ENCODE results near the gene KLHL14.

The KLHL14 gene, protein sequence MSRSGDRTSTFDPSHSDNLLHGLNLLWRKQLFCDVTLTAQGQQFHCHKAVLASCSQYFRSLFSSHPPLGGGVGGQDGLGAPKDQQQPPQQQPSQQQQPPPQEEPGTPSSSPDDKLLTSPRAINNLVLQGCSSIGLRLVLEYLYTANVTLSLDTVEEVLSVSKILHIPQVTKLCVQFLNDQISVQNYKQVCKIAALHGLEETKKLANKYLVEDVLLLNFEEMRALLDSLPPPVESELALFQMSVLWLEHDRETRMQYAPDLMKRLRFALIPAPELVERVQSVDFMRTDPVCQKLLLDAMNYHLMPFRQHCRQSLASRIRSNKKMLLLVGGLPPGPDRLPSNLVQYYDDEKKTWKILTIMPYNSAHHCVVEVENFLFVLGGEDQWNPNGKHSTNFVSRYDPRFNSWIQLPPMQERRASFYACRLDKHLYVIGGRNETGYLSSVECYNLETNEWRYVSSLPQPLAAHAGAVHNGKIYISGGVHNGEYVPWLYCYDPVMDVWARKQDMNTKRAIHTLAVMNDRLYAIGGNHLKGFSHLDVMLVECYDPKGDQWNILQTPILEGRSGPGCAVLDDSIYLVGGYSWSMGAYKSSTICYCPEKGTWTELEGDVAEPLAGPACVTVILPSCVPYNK

DNA sequence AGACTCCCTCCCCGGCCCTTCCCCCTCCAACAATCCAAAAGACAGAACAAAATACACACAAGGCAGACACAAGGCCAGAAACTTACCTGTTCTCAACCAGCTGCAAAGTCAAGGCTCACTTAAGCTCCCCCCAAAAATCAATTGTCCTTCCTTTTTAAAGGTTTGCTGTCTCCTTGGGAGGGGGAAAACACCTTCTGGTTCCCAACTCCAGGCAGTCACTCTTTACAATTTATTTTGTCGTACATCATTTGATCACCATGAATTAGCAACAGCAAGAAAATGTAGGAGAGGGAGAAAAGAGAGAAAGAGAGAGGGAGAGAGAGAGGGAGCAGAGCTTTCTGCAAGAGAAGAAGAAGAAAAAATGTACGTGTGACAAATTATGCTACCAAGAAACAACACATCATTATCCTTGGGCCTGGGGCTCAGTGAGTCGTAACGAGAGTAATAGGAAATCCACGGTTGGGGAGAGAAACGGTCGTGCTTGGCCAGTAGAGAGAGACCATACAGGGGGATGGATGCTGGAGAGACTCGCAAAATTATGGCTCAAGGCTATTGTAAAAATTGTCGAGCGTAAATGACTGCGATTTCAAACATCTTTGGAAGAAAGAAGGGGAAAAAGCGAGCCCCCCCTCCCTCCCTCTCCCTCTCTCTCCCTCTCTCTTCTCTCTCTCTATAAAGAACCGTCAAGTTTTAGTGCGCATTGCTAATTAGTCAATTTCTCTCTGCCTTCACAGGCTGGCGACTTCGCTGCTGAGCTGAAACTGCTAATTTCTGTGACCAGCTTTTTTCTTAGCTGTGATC lies at the start of gene KLHL14:
TSS of gene KLHL14 (minus strand) at position 443 of the 801 bp plus-strand sequence. CDS start 2,432 bp downstream, outside the sequence.
- TF ChIP-seq, protein P1, sequence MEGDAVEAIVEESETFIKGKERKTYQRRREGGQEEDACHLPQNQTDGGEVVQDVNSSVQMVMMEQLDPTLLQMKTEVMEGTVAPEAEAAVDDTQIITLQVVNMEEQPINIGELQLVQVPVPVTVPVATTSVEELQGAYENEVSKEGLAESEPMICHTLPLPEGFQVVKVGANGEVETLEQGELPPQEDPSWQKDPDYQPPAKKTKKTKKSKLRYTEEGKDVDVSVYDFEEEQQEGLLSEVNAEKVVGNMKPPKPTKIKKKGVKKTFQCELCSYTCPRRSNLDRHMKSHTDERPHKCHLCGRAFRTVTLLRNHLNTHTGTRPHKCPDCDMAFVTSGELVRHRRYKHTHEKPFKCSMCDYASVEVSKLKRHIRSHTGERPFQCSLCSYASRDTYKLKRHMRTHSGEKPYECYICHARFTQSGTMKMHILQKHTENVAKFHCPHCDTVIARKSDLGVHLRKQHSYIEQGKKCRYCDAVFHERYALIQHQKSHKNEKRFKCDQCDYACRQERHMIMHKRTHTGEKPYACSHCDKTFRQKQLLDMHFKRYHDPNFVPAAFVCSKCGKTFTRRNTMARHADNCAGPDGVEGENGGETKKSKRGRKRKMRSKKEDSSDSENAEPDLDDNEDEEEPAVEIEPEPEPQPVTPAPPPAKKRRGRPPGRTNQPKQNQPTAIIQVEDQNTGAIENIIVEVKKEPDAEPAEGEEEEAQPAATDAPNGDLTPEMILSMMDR (IDR thresholded peaks at IDR 0.05), result no peak
- H3K4me3 ChIP-seq, result peak within 1 kb of the TSS; percentile 67
- no peak within 1 kb of the TSS for H3K27ac ChIP-seq
- no peak for DNase-seq (ENCODE audit: low spot score)

DNA sequence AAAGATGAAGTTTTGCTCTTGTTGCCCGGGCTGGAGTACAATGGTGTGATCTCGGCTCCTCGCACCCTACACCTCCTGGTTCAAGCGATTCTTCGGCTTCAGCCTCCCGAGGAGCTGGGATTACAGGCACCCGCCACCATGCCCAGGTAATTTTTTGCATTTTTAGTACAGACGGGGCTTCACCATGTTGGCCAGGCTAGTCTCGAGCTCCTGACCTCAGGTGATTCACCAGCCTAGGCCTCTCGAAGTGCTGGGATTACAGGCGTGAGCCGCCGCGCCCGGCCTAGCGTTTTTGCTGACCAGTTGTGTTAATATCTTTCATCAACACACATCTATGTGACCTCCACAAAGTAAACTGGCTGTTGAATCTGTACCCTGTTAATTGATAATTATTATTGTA lies 49.4 kb upstream of the KLHL14 start:
- Histone ChIP-seq H3K4me3 (no peak overlapping the region), H3K27ac (no peak overlapping the region)
- TF ChIP-seq, protein P1 (IDR thresholded peaks at IDR 0.05), result no peak
- no peak for DNase-seq (ENCODE audit: low spot score)

DNA sequence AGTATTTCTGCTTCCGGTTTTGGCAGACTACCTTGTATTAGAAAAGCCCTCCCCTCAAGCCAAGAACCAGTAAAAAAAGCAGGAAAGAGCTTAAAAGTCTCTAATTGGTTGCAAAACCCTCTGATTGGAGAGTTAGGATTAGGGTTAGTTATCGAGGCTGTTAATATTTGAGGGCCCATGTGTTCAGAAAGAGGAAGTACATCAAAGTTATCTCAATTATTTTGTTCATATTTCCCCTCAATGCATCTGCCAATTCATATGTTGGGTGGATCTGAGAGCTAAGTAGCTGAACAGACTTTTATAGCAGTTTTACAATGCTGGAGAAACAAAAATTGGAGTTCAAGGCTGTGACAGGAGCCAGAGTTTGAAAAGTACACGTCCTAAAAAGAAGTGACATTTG lies 43.1 kb upstream of the KLHL14 start:
- H3K4me3 ChIP-seq, result no peak overlapping the region
- DNase-seq (ENCODE audit: low spot score), result no peak
- TF ChIP-seq, protein P1 (IDR thresholded peaks at IDR 0.05), result no peak

DNA sequence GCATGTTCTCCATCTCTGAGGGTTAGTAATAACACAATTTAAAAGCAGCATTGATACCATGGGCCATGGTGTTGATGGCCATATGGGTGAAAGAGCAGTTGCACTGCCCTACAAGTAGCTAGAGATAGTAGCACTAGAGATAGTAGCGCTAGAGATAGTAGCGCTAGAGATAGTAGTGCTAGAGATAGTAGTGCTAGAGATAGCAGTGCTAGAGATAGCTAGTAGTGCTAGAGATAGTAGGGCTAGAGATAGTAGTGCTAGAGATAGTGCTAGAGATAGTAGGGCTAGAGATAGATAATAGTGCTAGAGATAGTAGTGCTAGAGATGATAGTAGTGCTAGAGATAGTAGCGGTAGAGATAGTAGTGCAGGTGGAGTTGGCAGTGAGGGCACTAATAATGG lies 39.5 kb upstream of the KLHL14 start:
- Histone ChIP-seq H3K4me3 (no peak overlapping the region), H3K27ac (no peak overlapping the region)
- DNase-seq (ENCODE audit: low spot score), result no peak
- TF ChIP-seq, protein P1 (IDR thresholded peaks at IDR 0.05), result no peak

More for the DNA sequence above, 43.1 kb upstream of the KLHL14 start:
- no peak overlapping the region for H3K27ac ChIP-seq

DNA sequence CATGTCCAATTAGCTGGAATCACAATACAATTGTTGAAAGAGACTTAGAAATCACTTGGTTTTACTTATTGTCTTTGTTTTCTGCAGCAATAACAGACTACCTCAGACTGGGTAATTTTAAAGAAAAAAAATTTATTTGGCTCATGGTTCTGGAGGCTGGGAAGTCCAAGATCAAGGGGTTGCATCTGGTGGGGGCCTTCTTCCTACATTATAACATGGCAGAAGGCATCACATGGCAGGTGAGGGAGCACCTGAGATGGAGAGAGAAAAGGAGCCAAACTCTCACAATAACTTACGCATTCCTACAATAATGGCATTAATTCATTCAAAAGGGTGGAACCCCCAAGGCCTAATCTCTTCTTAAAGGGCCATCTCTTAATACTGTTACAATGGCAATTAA lies 37.5 kb upstream of the KLHL14 start:
- no peak overlapping the region for H3K27ac ChIP-seq
- TF ChIP-seq, protein P1 (IDR thresholded peaks at IDR 0.05), result no peak
- no peak overlapping the region for H3K4me3 ChIP-seq
- no peak for DNase-seq (ENCODE audit: low spot score)

DNA sequence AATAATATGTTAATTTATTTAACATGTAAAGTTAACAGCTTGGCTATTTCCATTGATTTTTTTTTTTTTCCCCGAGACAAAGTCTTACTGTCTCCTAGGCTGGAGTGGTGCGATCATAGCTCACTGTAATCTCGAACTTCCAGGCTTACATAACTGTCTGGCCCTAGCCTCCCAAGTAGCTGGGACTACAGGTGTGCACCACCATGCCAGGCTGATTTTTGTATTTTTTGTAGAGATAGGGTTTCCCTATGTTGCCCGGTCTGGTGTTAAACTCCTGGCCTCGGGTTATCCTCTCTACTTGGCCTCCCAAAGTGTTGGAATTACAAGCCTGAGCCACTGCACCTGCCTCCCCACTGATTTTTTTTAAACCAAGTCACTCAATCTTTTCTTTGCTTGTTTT lies 32.5 kb upstream of the KLHL14 start:
- TF ChIP-seq, protein P1 (IDR thresholded peaks at IDR 0.05), result no peak
- Histone ChIP-seq H3K27ac (no peak overlapping the region), H3K4me3 (no peak overlapping the region)
- DNase-seq (ENCODE audit: low spot score), result no peak

Data from coronary artery (tissue), 2 donors.